Nephron progenitor cell (in vitro differentiated cells): Measurements from ENCODE around the gene RDX.

ENCODE experiments used
- DNase-seq: peaks from one replicate; pipeline ENCODE4 v3.0.0; 2021
- H3K27ac Mint-ChIP-seq: 2 replicates; pipeline ENCODE4 v1.8.0; 2021; ENCODE audit warnings: mild to moderate bottlenecking, moderate library complexity, mixed read lengths
- H3K27me3 Mint-ChIP-seq: 2 replicates; pipeline ENCODE4 v1.8.0; 2021; ENCODE audit warnings: mild to moderate bottlenecking, low read depth, mixed read lengths; ENCODE audit not compliant: poor library complexity
- H3K36me3 Mint-ChIP-seq: 2 replicates; pipeline ENCODE4 v1.8.0; 2021; ENCODE audit warnings: low read depth, mixed read lengths
- H3K4me1 Mint-ChIP-seq: 2 replicates; pipeline ENCODE4 v1.8.0; 2021; ENCODE audit warnings: mixed read lengths
- H3K4me3 Mint-ChIP-seq: 2 replicates; pipeline ENCODE4 v1.8.0; 2021; ENCODE audit warnings: mild to moderate bottlenecking, moderate library complexity, mixed read lengths
- H3K9me3 Mint-ChIP-seq: 2 replicates; pipeline ENCODE4 v1.8.0; 2021; ENCODE audit warnings: mild to moderate bottlenecking, moderate library complexity, mixed read lengths
- CTCF ChIP-seq: fragments of 200-600 bp; sonication (generic); IDR thresholded peaks from 2 replicates; pipeline ENCODE4 v1.5.0; 2021; ENCODE audit warnings: antibody characterized with exemption

RDX gene

GRCh38 chr11:110190885-110191284, 105.5 kb downstream of the RDX start:
- TF ChIP-seq CTCF, result no peak
- H3K27me3 Mint-ChIP-seq, result peaks cover 8% of the 10 kb centered on the region
- H3K4me1 Mint-ChIP-seq, result peaks cover 13% of the 10 kb centered on the region
- peaks cover 14% of the 10 kb centered on the region for H3K9me3 Mint-ChIP-seq
- no peak for DNase-seq
- H3K36me3 Mint-ChIP-seq, result no peaks in the 10 kb centered on the region
- H3K27ac Mint-ChIP-seq, result no peak overlapping the region
- no peak overlapping the region for H3K4me3 Mint-ChIP-seq

- no peak for TF ChIP-seq CTCF
- H3K27me3 Mint-ChIP-seq, result peaks cover 8% of the 10 kb centered on the region
- no peak for DNase-seq
Observed at GRCh38 chr11:110187731-110188130, 108.7 kb downstream of the RDX start.

GRCh38 chr11:110186867-110187266, 109.5 kb downstream of the RDX start:
- H3K4me1 Mint-ChIP-seq, result peaks cover 21% of the 10 kb centered on the region
- H3K9me3 Mint-ChIP-seq, result peaks cover 6% of the 10 kb centered on the region
- H3K4me3 Mint-ChIP-seq, result no peak overlapping the region
- TF ChIP-seq CTCF, result no peak
- DNase-seq, result no peak
- H3K27ac Mint-ChIP-seq, result no peak overlapping the region
- H3K27me3 Mint-ChIP-seq, result peaks cover 12% of the 10 kb centered on the region
- no peaks in the 10 kb centered on the region for H3K36me3 Mint-ChIP-seq

More at GRCh38 chr11:110187731-110188130, 108.7 kb downstream of the RDX start:
- no peak overlapping the region for H3K27ac Mint-ChIP-seq
- peaks cover 21% of the 10 kb centered on the region for H3K4me1 Mint-ChIP-seq
- H3K9me3 Mint-ChIP-seq, result peaks cover 14% of the 10 kb centered on the region
- no peaks in the 10 kb centered on the region for H3K36me3 Mint-ChIP-seq
- no peak overlapping the region for H3K4me3 Mint-ChIP-seq

- Mint-ChIP-seq H3K27ac (no peak overlapping the region), H3K36me3 (no peaks in the 10 kb centered on the region)
Observed at GRCh38 chr11:110186456-110186855, 110.0 kb downstream of the RDX start.

GRCh38 chr11:110185599-110185998, 110.8 kb downstream of the RDX start:
- no peaks in the 10 kb centered on the region for H3K36me3 Mint-ChIP-seq
- peaks cover 21% of the 10 kb centered on the region for H3K4me1 Mint-ChIP-seq
- no peak overlapping the region for H3K27ac Mint-ChIP-seq
- TF ChIP-seq CTCF, result no peak
- no peak overlapping the region for H3K4me3 Mint-ChIP-seq
- H3K9me3 Mint-ChIP-seq, result no peaks in the 10 kb centered on the region
- no peak for DNase-seq
- H3K27me3 Mint-ChIP-seq, result peaks cover 6% of the 10 kb centered on the region

More at GRCh38 chr11:110186456-110186855, 110.0 kb downstream of the RDX start:
- no peak overlapping the region for H3K4me3 Mint-ChIP-seq
- peaks cover 21% of the 10 kb centered on the region for H3K4me1 Mint-ChIP-seq
- peaks cover 6% of the 10 kb centered on the region for H3K9me3 Mint-ChIP-seq
- H3K27me3 Mint-ChIP-seq, result peaks cover 9% of the 10 kb centered on the region
- no peak for TF ChIP-seq CTCF
- DNase-seq, result no peak

- Mint-ChIP-seq H3K27me3 (peaks cover 6% of the 10 kb centered on the region), H3K9me3 (no peaks in the 10 kb centered on the region), H3K27ac (no peak overlapping the region), H3K36me3 (no peaks in the 10 kb centered on the region), H3K4me3 (no peak overlapping the region), H3K4me1 (peaks cover 21% of the 10 kb centered on the region)
- TF ChIP-seq CTCF, result no peak
- no peak for DNase-seq
Observed at GRCh38 chr11:110185121-110185591, 111.3 kb downstream of the RDX start.
